HG02642 (cell line): ENCODE data around the gene NIN.

ENCODE experiments used
- ATAC-seq: cut with Tn5 transposase; IDR thresholded peaks from one replicate; pipeline ENCODE4 v1.9.1; 2021; ENCODE audit warnings: mild to moderate bottlenecking; ENCODE audit not compliant: unreplicated experiment, poor library complexity

NIN gene

GRCh38 chr14:50795909-50796308, 35.1 kb downstream of the NIN start:
- ATAC-seq = no peak

GRCh38 chr14:50795142-50795541, 35.8 kb downstream of the NIN start:
- no peak for ATAC-seq

GRCh38 chr14:50794068-50794645, 36.8 kb downstream of the NIN start:
- no peak for ATAC-seq

- ATAC-seq = no peak
These were observed 38.3 kb downstream of the NIN start for GRCh38 chr14:50792634-50793068.

GRCh38 chr14:50792051-50792477, 38.9 kb downstream of the NIN start:
- ATAC-seq = no peak

- peak; percentile 42 for ATAC-seq
These were observed 39.8 kb downstream of the NIN start for GRCh38 chr14:50791201-50791600.

- ATAC-seq = no peak
These were observed 40.4 kb downstream of the NIN start for GRCh38 chr14:50790589-50790988.

- ATAC-seq = no peak
These were observed 44.1 kb downstream of the NIN start for GRCh38 chr14:50786751-50787464.

GRCh38 chr14:50785457-50786063, 45.4 kb downstream of the NIN start:
- no peak for ATAC-seq

GRCh38 chr14:50784683-50785456, 46.1 kb downstream of the NIN start:
- ATAC-seq = no peak

GRCh38 chr14:50783563-50783962, 47.4 kb downstream of the NIN start:
- no peak for ATAC-seq

GRCh38 chr14:50780393-50780792, 50.6 kb downstream of the NIN start:
- no peak for ATAC-seq

- ATAC-seq = no peak
These were observed 52.1 kb downstream of the NIN start for GRCh38 chr14:50778721-50779483.

GRCh38 chr14:50776522-50776921, 54.4 kb downstream of the NIN start:
- ATAC-seq = no peak

- ATAC-seq = no peak
These were observed 55.6 kb downstream of the NIN start for GRCh38 chr14:50775357-50775756.

GRCh38 chr14:50774542-50775267, 56.3 kb downstream of the NIN start:
- no peak for ATAC-seq

GRCh38 chr14:50773632-50774541, 57.1 kb downstream of the NIN start:
- ATAC-seq = no peak

- ATAC-seq = no peak
These were observed 58.5 kb downstream of the NIN start for GRCh38 chr14:50772412-50772811.

GRCh38 chr14:50770586-50770985, 60.4 kb downstream of the NIN start:
- no peak for ATAC-seq
